NB4 (cell line): ENCODE data around the gene CDH23.

ENCODE experiments used
- DNase-seq: peaks from one replicate; pipeline ENCODE4 v3.0.0; 2010; ENCODE audit warnings: low read depth
- H3K4me3 ChIP-seq: one replicate; pipeline ENCODE4 v1.5.1; 2011; ENCODE audit warnings: mild to moderate bottlenecking, low read depth, low read length, moderate library complexity
- MYC ChIP-seq: IDR thresholded peaks from 2 replicates; pipeline ENCODE4 v1.6.1; 2011; ENCODE audit warnings: low read depth, low read length
- POLR2A ChIP-seq: IDR thresholded peaks from 2 replicates; pipeline ENCODE4 v1.6.1; 2011; ENCODE audit warnings: mild to moderate bottlenecking; ENCODE audit not compliant: insufficient read length; ENCODE audit errors: extremely low read depth
- TF ChIP-seq, protein P1 (sequence below): IDR thresholded peaks from 2 replicates; pipeline ENCODE4 v1.6.1; 2011; ENCODE audit warnings: low read depth, low read length
- TF ChIP-seq, protein P2 (sequence below): IDR thresholded peaks from one replicate; pipeline ENCODE4 v1.5.1; 2012; ENCODE audit warnings: low read depth, low read length

CDH23 gene

DNA sequence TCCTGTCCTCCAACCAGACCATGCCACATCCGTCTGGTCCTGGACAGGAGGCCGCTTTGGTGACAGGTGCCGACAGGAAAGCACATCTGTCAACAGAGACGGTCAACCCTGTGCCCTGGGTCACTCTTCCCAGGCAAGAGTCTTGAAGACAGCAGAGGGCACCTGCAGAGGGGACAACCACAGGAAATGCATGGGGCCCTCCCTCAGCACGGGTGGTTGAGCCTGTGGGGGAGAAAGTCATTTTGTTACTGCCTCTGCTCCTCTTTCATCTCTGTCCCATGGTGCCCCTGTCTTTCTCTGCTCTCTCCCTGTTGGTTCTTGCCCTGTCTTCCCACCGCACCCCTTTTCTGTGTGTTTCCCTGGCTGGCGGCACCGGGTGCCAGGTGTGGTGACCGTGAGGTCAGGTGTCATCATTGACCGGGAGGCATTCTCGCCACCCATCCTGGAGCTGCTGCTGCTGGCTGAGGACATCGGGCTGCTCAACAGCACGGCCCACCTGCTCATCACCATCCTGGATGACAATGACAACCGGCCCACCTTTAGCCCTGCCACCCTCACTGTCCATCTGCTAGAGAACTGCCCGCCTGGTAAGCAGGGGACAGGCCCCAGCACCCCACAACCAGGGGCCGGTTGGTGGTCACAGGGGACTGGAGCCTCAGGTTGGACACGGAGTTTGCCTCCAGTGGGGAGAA, 394.2 kb downstream of the CDH23 start:
- no peak for TF ChIP-seq POLR2A
- TF ChIP-seq, protein P1, sequence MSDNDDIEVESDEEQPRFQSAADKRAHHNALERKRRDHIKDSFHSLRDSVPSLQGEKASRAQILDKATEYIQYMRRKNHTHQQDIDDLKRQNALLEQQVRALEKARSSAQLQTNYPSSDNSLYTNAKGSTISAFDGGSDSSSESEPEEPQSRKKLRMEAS: no peak
- no peak for TF ChIP-seq MYC
- TF ChIP-seq, protein P2, sequence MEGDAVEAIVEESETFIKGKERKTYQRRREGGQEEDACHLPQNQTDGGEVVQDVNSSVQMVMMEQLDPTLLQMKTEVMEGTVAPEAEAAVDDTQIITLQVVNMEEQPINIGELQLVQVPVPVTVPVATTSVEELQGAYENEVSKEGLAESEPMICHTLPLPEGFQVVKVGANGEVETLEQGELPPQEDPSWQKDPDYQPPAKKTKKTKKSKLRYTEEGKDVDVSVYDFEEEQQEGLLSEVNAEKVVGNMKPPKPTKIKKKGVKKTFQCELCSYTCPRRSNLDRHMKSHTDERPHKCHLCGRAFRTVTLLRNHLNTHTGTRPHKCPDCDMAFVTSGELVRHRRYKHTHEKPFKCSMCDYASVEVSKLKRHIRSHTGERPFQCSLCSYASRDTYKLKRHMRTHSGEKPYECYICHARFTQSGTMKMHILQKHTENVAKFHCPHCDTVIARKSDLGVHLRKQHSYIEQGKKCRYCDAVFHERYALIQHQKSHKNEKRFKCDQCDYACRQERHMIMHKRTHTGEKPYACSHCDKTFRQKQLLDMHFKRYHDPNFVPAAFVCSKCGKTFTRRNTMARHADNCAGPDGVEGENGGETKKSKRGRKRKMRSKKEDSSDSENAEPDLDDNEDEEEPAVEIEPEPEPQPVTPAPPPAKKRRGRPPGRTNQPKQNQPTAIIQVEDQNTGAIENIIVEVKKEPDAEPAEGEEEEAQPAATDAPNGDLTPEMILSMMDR: no peak
- no peak overlapping the region for H3K4me3 ChIP-seq
- DNase-seq: no peak

DNA sequence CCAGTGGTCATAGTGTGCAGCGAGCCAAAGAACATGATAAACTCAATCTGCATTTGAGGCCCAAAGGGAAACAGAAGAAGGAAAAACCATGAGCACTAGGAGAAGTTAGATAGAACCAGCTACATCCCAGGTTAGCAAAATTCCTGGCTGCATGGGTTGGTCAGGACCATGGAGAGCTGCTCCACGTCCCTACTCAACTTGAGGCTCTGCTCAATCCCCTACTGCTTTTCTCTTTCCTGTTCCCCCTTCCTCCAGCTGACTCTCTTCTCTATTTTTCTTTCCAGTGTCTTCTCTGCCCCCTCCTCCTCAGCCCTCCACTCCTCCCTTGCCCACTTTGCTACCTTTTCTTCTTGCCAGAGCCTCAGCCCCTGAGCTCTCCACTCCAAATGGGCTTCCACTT, 398.5 kb downstream of the CDH23 start:
- peak; percentile 48 for DNase-seq
- TF ChIP-seq, protein P2: no peak
- TF ChIP-seq POLR2A (no peak), MYC (peak; percentile 43; the same call in 1 of the 2 replicates)
- TF ChIP-seq, protein P1: peak; percentile 65; the same call in 1 of the 2 replicates
- H3K4me3 ChIP-seq: no peak overlapping the region

DNA sequence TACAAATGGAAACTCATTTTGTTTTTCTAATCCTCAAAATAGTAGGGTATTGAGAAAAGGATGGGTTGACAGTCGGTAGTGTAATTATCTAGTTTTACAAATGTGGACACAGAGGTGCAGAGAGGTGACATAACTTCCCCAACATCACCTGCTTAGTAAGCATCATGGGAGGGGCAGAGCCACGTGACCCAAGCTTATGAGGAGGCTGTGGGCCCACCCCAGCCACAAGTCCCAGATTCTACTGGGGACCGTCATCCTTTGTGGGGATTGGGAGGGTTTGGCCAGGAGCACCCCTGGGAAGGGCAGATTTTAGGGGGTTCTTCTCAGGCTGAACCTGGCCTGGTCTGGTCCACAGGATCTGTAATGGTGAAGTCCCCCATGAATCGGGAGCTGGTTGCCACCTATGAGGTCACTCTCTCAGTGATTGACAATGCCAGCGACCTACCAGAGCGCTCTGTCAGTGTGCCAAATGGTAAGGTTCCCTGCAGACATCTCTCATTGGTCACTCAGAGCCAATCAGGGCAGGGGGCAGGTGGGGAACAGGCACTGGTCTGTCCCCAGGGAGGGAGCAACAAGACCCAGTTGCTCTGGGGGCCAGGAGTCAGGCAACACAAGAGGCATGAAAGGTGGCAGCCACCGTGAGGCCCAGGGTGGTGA, 400.2 kb downstream of the CDH23 start:
- no peak overlapping the region for H3K4me3 ChIP-seq
- peak; percentile 26 for DNase-seq
- TF ChIP-seq, protein P1: no peak
- TF ChIP-seq, protein P2: no peak
- TF ChIP-seq MYC (no peak), POLR2A (no peak)

DNA sequence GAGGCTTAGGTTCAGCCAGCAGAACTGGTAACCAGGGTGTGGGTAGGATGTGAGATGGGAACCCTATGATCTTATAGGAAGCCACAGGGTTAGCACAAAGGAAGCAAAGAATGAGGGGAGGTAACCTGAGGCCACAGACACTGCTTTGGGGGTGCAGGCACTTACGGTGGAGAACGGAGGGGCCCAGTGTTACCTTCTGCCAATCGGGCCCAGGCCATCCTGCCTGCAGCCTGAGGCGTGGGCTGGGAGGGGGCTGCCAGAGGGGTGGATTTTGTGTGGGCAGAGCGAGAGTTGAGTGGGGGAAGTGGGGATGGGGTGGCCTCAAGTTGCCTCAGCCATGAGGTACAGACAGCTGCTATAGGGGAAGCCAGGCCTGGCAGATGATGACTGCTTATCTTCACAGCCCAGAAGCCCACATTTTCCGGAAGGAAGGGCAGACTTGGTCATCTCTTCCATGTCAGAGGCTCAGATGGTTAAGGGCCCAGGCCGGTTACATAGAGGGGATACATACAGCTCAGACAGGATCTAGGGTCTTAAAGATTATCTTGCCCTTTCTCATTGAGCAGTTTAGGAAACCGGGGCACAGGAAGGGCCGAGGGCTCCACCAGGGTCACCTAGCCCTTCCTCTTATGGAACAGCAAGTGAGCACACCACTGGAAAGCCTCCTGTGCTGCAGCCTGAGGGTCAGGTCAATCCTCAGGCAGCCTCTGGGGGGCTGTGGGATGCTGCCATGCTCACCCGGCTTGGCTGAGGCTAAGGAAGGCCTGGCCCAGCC, 401.0 kb downstream of the CDH23 start:
- no peak overlapping the region for H3K4me3 ChIP-seq
- DNase-seq: peak; percentile 36
- TF ChIP-seq, protein P2: no peak
- TF ChIP-seq, protein P1: no peak
- TF ChIP-seq POLR2A (no peak), MYC (no peak)

DNA sequence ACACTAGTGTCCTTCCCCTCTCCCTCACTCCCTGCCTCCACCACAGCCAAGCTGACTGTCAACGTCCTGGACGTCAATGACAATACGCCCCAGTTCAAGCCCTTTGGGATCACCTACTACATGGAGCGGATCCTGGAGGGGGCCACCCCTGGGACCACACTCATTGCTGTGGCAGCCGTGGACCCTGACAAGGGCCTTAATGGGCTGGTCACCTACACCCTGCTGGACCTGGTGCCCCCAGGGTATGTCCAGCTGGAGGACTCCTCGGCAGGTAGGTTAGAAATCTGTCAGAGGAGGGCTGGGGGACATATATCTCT, 401.5 kb downstream of the CDH23 start:
- DNase-seq: no peak
- no peak overlapping the region for H3K4me3 ChIP-seq
- TF ChIP-seq, protein P1: no peak
- TF ChIP-seq, protein P2: no peak
- TF ChIP-seq MYC: no peak
- no peak for TF ChIP-seq POLR2A
